HG02943 (cell line): ENCODE data around the gene OR1N2.
"Not testable (repeated sequence)": the region's sequence is repeated elsewhere in the genome, so short reads cannot be mapped to it uniquely, and the experiment has no call there.

Experiments
- ATAC-seq: cut with Tn5 transposase; IDR thresholded peaks from one replicate; pipeline ENCODE4 v1.9.1; 2021; ENCODE audit warnings: mild to moderate bottlenecking, low read depth, moderate library complexity; ENCODE audit not compliant: unreplicated experiment

OR1N2 gene, protein sequence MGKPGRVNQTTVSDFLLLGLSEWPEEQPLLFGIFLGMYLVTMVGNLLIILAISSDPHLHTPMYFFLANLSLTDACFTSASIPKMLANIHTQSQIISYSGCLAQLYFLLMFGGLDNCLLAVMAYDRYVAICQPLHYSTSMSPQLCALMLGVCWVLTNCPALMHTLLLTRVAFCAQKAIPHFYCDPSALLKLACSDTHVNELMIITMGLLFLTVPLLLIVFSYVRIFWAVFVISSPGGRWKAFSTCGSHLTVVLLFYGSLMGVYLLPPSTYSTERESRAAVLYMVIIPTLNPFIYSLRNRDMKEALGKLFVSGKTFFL

GRCh38 chr9:122552812-122553211 is at the start of gene OR1N2:
Gene OR1N2, plus strand, starts transcription at chr9:122553112. Its CDS starts 100 bp downstream, at chr9:122553212.
- no peak for ATAC-seq

GRCh38 chr9:122506964-122507363 is 45.9 kb upstream of the OR1N2 start:
- ATAC-seq: no peak

DNA sequence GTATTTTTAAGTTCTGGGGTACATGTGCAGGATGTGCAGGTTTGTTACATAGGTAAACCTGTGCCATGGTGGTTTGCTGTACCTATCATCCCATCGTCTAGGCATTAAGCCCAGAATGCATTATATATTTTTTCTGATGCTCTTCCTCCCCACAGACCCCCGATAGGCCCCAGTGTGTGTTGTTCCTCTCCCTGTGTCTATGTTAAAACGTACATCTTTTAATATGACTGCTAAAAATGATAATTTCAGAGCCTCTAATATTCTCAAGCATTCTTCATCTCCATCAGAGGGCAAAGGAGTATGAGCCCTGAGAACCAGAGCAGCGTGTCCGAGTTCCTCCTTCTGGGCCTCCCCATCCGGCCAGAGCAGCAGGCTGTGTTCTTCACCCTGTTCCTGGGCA is 42.4 kb upstream of the OR1N2 start, which contains the start of gene OR1J2:
OR1J2 (plus strand) TSS at position 301 of the 400 bp plus-strand sequence; CDS start at position 301, 0 bp downstream.
- ATAC-seq: no peak

DNA sequence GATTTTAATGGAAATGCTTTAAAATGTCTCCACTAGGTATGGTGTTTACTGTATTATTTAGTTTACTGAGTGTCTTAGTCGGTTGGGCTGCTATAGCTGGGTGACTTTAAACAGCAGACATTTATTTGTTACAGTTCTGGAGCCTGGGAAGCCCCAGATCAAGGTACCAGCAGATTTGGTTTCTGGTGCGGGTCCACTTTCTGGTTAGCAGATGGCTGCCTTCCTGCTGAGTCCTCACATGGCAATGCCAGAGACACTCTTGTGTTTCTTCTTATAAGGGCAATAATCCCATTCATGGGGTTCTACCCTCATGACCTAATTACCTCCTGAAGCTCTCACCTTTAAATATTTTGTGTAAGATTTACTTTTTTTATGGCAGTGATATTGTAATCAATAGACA is 34.7 kb upstream of the OR1N2 start:
- no peak for ATAC-seq

DNA sequence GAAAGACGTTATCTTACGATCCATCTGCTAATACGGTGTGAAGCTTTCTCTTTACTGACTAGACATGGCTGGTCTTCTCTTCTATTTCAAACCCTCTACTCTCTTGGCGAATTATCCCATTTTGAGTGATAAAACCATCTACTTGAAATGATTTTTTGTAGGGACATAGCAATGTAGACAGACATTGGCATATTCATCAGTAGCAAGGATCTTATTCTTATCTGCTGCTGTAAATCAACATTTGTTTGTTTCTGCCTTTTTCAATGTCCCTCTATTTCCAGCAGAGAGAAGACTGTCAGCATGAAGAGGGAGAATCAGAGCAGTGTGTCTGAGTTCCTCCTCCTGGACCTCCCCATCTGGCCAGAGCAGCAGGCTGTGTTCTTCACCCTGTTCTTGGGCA is 34.1 kb upstream of the OR1N2 start, which contains the start of gene OR1J4:
OR1J4 (plus strand) TSS at position 301 of the 400 bp plus-strand sequence; CDS start at position 301, 0 bp downstream.
- ATAC-seq: no peak

GRCh38 chr9:122519376-122519775 is 33.5 kb upstream of the OR1N2 start:
- ATAC-seq: no peak

DNA sequence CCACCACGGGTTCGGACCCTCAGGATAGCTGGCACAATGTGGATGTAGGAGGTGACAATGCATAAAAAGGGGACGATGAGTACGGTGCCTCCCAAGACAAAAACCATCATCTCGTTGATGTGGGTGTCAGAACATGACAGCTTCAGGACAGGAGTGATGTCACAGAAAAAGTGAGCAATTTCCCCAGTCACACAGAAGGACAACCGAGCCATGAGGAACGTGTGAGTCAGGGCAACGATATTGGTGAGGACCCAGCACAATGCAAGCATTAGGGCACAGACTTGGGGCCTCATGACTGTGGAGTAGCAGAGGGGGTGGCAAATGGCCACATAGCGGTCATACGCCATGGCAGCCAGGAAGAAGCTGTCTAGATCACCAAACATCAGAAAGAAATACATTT is 26.3 kb upstream of the OR1N2 start:
- no peak for ATAC-seq

DNA sequence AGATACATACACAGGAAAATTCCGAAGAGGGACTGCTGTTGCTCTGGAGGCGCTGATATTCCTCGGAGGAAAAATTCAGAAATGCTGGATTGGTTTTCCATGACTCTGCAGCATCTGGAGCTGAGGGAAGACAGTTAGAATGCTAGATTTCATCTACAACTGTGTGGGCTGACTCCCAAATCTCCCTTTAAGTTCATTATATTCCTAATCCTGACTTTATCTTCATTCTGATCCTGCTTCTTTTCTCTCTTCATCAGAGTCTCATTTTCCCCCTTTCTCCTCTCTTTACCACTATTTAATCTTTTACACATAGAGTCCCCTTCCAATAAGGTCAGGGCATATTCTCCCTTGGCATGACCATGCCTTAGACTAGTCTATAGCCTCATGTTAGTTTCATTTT is 25.7 kb upstream of the OR1N2 start, which contains the start of gene OR1N1:
OR1N1 (minus strand) TSS at position 101 of the 400 bp plus-strand sequence; CDS start at position 101, 0 bp downstream.
- no peak for ATAC-seq

- ATAC-seq: not testable (repeated sequence)
Observed at GRCh38 chr9:122531157-122531556, 21.8 kb upstream of the OR1N2 start.

DNA sequence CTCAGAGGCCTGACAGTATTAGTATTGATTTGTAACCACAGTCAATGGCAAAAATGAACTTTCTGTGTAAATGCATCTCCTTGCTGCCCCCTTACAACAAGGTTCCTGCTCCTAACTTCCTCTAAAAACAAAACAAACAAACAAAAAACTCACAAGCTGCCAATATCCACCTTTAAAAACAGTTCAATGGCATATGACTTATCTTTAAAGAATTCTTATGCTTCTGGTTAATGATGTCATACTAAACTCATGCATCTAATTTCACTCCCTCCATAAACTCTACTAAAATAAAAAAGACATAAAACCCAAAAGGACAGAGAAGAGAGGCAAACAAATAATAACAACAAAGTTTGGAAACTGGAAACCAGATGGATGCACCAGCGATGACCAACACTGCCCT is 16.8 kb upstream of the OR1N2 start:
- no peak for ATAC-seq

GRCh38 chr9:122537066-122537465 is 15.8 kb upstream of the OR1N2 start:
- ATAC-seq: not testable (repeated sequence)

- no peak for ATAC-seq
Observed at GRCh38 chr9:122538757-122539156, 14.2 kb upstream of the OR1N2 start.

DNA sequence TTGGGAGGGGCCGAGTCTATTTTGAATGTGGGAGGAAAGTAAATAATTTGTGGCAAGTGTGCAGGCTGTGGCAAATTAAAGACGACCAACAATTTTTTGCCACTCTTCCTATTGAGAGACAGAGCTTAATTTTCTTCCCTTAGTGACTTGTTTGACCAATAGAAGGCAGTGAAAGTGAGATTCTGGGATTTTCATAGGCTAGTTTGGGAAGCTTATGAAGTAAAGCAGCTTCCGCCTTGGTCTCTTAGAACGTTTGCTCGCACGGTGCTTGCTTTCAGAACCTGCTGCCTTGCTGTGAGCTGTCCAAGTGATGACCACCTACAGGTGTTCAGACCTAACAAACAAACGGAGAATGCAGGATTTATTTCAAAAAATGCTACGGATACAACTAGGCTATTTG is 6.7 kb upstream of the OR1N2 start:
- no peak for ATAC-seq

DNA sequence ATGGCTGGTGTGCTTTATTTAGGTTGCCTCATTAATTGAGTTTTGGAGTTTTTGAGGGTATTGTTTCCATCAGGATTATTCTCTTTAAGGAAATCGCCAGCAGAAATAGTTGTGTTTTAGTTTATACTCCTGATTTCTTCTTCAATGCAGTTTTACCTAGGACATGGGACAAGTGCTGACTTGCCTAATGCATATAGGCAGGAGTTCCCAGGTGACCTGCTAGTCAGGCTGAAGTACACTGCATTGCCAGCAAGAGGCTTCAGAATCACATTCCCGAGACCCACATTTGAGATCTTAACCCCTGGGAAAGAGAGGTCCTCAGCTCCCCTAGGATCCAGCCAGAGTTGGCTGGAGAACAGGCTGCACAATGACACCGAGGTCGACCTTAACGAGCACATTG is 1.5 kb upstream of the OR1N2 start:
- no peak for ATAC-seq

- no peak for ATAC-seq
Observed at GRCh38 chr9:122561446-122561845, 8.5 kb downstream of the OR1N2 start.

DNA sequence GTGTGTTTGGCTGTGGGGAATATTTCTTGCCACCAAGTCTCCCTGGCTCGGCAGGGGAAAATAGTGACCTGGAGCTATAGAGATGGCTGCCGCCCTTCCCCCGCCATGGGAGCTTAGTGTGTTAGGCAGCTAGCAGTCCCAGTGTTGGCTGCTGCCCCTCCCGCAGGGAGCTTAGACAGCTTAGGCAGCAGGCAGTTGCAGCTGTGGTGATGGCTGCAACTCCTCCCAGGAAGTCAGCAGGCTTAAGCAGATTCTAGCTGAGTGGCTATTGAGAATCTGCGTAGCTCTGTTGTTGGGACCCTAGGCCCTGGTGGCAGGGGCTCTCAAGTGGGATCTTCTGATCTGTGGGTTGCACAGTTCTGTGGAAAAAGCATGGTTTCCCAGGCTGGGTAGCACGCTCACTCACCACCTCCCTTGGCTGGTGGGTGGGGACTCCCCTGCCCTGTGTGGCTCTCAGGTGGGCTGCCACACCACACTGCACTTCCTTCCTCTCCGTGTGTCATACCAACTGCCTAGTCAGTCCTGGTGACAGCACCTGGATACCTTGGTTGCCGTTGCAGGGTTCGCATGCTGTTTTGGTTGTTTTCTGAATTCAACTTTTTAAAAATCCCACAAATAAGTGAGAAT is 9.3 kb downstream of the OR1N2 start:
- no peak for ATAC-seq

GRCh38 chr9:122567901-122568300 is 15.0 kb downstream of the OR1N2 start:
- no peak for ATAC-seq

DNA sequence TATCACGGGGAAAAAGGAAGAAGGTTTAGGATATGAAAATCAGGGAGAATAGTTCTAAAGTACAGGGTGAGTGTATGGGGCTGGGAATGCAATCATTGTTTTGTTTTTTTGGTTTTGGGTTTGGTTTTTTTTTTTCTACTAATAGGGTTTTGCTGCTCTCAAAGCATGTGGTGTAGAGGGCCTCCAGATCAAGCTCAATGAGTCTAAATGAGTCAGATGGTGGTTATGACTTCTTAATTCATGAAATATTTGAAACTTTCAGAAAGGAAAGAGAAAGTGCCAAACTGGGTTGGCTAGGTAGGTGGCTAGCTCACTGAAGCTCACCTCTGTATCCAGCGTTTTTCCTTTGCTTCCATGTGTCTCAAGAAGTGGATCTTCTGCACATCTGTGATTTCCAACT is 19.5 kb downstream of the OR1N2 start:
- no peak for ATAC-seq

DNA sequence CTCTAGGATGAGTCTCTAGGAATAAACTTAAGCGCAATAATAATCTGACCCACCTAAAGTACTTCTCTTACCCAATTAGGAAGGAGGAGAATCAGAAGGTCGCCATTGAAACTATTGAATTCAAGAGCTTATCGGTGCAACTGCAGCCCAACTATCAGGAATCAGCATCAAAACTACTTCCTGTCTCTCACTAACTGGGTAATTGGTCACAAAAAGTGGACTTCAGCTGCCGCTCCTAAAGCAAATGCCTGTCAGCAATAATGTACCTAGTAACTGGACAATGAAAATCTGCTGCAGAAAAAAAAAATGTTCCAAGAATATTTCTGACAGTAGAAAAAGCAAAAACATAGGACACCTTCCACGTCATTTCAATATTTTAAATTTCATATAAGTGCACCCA is 27.0 kb downstream of the OR1N2 start:
- no peak for ATAC-seq

- no peak for ATAC-seq
Observed at GRCh38 chr9:122580360-122580759, 27.4 kb downstream of the OR1N2 start.

DNA sequence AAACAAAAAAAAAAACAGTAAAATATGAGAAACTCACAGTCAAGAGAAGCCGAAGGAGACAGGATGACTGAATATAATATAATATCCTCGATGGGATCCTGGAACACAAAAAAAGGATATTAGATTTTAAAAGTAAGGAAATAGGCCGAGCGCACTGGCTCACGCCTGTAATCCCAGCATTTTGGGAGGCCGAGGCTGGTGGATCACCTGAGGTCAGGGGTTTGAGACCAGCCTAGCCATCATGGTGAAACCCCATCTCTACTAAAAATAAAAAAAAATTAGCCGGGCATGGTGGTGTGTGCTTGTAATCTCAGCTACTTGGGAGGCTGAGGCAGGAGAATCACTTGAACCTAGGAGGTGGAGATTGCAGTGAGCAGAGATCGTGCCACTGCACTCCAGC is 30.4 kb downstream of the OR1N2 start, which contains the start of gene OR1L8:
OR1L8 (minus strand) TSS at position 101 of the 400 bp plus-strand sequence. CDS start 14,907 bp downstream, outside the sequence.
- not testable (repeated sequence) for ATAC-seq
